Mucosa of rectum (tissue), 2 donors: ENCODE measurements around the gene P2RX3.

ENCODE experiments used
- H3K27ac ChIP-seq, 2 donors: one replicate each; pipeline ENCODE4 v1.7.0; 2013; ENCODE audit warnings: inconsistent platforms in 2 of 2, low read depth in 2 of 2, low read length in 2 of 2
- H3K27me3 ChIP-seq, 2 donors: one replicate each; pipeline ENCODE4 v1.7.0; 2013; ENCODE audit warnings: low read length in 2 of 2; ENCODE audit not compliant: control insufficient read depth in 2 of 2, insufficient read depth in 2 of 2
- H3K36me3 ChIP-seq, 2 donors: one replicate each; pipeline ENCODE4 v1.7.0; 2013; ENCODE audit warnings: low read length in 2 of 2; ENCODE audit not compliant: control insufficient read depth in 2 of 2, insufficient read depth in 2 of 2
- H3K4me1 ChIP-seq, 2 donors: one replicate each; pipeline ENCODE4 v1.7.0; 2013; ENCODE audit warnings: low read length in 2 of 2, mild to moderate bottlenecking in 1 of 2; ENCODE audit not compliant: control insufficient read depth in 2 of 2, insufficient read depth in 2 of 2
- H3K4me3 ChIP-seq, 2 donors: one replicate each; pipeline ENCODE4 v1.7.0; 2013; ENCODE audit warnings: low read length in 2 of 2
- H3K9ac ChIP-seq, 2 donors: one replicate each; pipeline ENCODE4 v1.7.0; 2013; ENCODE audit warnings: low read length in 2 of 2, low read depth in 1 of 2, mild to moderate bottlenecking in 1 of 2
- H3K9me3 ChIP-seq, 2 donors: one replicate each; pipeline ENCODE4 v1.7.0; 2013; ENCODE audit warnings: low read length in 2 of 2; ENCODE audit not compliant: control insufficient read depth in 2 of 2
- donor health status: healthy.
- donor health status: Normal muscosa, but diverticular disease.

Gene P2RX3

DNA sequence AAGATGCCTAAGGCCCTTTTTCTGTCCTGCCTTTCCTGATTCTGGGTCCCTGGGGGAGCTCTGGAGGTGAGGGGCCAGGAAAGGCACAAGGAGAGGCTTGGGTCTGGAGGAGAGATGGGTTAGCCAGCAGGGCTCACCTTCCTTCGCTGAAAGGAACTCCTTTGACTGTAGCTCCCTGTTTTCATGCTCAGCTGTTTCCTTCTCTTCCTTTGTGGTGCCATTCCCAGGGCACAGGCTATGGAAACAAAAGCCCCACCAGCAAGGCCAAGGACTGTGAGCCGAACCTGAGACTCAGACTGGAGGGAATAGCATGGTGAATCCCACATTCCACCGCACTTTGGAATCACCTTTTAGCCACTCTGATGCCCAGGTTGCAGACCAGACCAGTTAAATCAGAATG is 78.3 kb downstream of the P2RX3 start:
- no peak overlapping the region for H3K9ac ChIP-seq
- no peak overlapping the region for H3K27ac ChIP-seq
- no peaks in the 10 kb centered on the region for H3K27me3 ChIP-seq
- H3K4me1 ChIP-seq, result no peaks in the 10 kb centered on the region
- H3K9me3 ChIP-seq, result no peaks in the 10 kb centered on the region
- H3K4me3 ChIP-seq, result no peak overlapping the region
- H3K36me3 ChIP-seq, result peaks cover 18 to 25% of the 10 kb centered on the region in 2 donors

DNA sequence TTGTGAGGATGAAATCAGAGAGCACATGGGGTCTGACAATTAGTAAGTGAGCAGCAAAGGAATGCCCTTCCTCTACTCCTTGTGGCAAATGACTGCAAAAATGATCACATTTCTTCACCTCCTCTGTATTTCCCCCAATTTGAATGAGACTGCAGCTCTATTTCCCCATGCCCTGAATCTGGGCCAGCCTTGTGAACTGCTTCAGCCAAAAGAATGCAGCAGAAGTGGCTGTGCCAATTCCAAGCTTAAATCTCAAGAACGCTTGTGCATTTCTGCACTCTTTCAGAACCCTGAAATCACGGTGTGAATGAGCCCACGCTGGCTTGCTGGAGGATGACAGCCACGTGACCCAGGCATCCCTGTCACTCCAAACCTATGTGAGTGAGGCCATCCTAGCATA is 78.9 kb downstream of the P2RX3 start:
- Histone ChIP-seq H3K9me3 (no peaks in the 10 kb centered on the region), H3K4me3 (no peak overlapping the region), H3K4me1 (no peaks in the 10 kb centered on the region), H3K36me3 (peaks cover 18 to 25% of the 10 kb centered on the region in 2 donors), H3K27ac (no peak overlapping the region), H3K27me3 (no peaks in the 10 kb centered on the region), H3K9ac (no peak overlapping the region)

GRCh38 chr11:57418131-57418530 is 80.0 kb downstream of the P2RX3 start:
- no peak overlapping the region for H3K4me3 ChIP-seq
- peaks cover 18 to 25% of the 10 kb centered on the region in 2 donors for H3K36me3 ChIP-seq
- no peak overlapping the region for H3K27ac ChIP-seq
- no peaks in the 10 kb centered on the region for H3K9me3 ChIP-seq
- H3K9ac ChIP-seq, result no peak overlapping the region
- no peaks in the 10 kb centered on the region for H3K27me3 ChIP-seq
- no peaks in the 10 kb centered on the region for H3K4me1 ChIP-seq

- Histone ChIP-seq H3K9ac (no peak overlapping the region), H3K4me1 (peaks cover 2 to 4% of the 10 kb centered on the region in 2 donors), H3K27me3 (no peaks in the 10 kb centered on the region), H3K36me3 (peaks cover 18 to 21% of the 10 kb centered on the region in 2 donors), H3K9me3 (no peaks in the 10 kb centered on the region), H3K4me3 (no peak overlapping the region), H3K27ac (no peak overlapping the region)
These were observed 81.0 kb downstream of the P2RX3 start for GRCh38 chr11:57419146-57419545.

DNA sequence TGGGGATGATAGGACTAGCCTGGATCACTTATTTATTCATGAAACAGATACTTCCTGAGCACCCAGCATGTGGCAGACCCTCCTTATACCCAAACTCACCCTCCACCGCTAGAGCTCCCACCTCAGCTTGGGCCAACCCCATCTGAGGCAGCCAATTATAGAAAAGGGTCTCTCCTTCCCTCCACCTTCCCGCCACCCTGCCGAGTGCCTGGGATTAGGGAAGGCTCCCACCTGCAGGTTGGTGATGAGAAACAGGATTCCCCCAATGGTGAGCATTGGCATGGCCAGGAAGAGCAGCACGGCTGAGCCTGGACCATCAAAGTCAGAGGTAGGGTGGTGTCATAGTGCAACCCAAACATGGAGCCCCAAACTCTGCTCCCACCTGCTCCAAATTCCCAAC is 82.9 kb downstream of the P2RX3 start:
- H3K4me1 ChIP-seq, result peaks cover 16 to 20% of the 10 kb centered on the region in 2 donors

DNA sequence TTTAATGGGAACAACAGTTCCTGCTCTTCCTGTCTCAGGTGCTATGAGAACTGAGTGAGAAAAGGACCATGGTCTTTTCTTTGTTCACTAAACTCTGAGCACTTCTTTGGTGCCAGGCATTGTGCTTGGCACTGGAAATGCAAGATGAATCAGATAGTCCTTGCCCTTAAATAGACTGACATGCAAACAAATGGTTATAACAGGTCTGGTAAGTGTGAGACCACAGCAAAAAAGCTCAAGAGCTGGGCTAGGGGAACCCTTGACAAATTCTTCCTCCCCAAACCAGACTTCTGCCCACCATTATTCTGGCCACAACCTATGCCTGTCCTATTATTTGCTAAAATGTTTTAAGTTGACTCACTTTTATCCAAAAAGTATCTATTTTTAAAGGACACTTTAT is 83.7 kb downstream of the P2RX3 start:
- Histone ChIP-seq H3K9ac (no peak overlapping the region), H3K36me3 (peaks cover 4 to 8% of the 10 kb centered on the region in 2 donors), H3K4me3 (no peak overlapping the region), H3K27me3 (no peaks in the 10 kb centered on the region), H3K9me3 (no peaks in the 10 kb centered on the region), H3K4me1 (peaks cover 24% of the 10 kb centered on the region in 2 donors), H3K27ac (no peak overlapping the region)

More for the DNA sequence above, 82.9 kb downstream of the P2RX3 start:
- Histone ChIP-seq H3K27ac (no peak overlapping the region), H3K27me3 (no peaks in the 10 kb centered on the region), H3K36me3 (peaks cover 4 to 8% of the 10 kb centered on the region in 2 donors), H3K9me3 (no peaks in the 10 kb centered on the region), H3K4me3 (no peak overlapping the region), H3K9ac (no peak overlapping the region)
